Measurements from ENCODE around the gene PYROXD2.

Gene PYROXD2

DNA sequence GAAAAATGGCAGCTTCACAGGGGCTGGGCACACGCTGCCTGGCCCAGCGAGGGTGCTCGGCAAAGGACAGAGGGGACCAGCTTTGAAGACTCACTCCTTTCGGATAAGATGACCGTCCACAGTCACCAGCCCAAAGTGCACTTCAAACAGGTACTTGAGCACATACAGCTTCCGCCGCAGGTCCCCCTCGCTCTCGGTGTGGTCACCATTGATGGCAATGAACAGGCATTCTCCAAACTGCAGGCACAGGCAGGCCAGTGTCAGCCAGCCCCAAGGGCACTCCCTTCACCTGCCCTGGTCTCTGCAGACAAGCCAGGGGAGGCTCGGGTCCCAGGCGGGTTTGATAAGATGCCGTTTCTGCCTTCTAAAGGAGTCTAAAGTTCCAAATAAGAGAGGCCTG, 20.2 kb upstream of the PYROXD2 start:
- no peak for DNase-seq (ENCODE audit: extremely low read depth in 1 of 2, low read depth in 1 of 2)

DNA sequence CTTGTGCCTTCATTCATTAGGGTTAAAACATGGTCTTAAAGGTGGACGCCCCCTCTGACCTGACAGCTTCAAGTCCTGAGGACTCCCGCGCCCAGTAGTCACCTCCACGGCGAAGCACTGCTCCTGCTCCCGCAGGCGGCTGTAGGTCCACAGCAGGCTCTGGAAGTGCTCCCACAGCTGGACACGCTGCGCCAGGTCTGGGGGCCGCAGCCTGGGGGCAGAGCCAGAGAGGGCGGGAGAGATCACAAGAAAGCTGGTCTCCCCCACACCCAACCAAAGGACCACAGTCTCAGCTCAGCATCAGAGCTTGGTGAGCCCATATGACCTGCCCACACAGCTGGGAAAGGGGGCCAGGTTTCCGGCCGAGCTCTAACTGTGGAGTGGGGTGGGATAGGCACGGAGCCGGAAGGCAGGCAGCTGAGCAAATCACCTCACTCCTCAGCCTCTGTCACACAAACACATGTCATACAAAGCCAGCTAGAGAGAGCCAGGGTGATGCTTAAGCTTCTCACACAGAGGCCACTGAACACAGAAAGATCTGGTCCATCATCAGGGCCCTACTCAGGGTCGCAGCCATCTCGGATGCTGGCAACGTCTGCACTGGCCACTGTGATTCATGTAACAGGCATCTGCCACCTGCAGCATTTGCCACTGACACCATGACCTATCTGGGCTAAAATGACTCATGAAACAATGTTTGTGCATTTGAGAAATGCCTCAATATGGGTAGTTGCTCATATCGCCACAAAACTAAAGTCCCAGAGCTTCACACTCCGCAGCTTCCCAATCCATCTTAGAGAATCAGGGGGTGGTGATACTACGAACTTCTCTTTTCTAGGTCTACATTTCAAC, 19.1 kb upstream of the PYROXD2 start:
- no peak for DNase-seq (ENCODE audit: extremely low read depth in 1 of 2, low read depth in 1 of 2)

DNA sequence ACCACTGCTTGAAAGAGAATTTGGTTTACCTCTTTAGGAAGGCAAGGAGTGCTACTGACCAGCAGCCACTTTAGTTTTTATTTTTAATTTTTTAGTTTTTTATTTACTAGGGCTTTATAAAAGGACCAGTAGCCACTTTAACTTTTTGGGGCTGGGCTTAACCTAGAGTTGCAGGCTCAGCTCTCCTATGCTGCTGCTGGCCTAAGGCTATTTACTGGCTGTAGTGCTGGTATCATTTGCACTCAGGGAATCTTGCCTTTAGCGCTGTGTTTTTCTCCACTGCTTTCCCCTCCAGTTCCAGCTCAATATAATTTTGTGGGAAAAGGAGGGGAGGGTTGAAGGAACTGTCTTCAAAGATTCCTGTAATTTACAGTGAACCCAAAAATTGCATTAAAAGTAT, 18.4 kb upstream of the PYROXD2 start:
- no peak for DNase-seq (ENCODE audit: extremely low read depth in 1 of 2, low read depth in 1 of 2)

DNA sequence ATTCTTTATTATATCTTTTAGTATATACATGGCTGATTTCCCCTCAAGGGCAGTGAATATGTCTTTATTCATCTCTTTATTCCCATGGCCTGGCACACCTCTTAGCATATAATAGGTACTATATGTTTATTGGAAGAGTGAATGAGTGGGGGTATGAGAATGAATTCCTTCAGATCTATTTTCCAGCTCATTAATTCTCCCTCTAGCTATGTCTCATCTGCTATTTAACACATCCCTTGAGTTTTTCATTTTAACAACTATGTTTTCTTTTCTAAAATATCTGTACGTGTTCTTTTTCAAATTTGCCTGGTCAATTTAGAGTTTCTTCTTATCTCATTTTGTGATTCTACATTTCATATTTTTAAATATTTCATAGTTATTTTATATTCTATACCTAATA, 17.3 kb upstream of the PYROXD2 start:
- no peak for DNase-seq (ENCODE audit: extremely low read depth in 1 of 2, low read depth in 1 of 2)

DNA sequence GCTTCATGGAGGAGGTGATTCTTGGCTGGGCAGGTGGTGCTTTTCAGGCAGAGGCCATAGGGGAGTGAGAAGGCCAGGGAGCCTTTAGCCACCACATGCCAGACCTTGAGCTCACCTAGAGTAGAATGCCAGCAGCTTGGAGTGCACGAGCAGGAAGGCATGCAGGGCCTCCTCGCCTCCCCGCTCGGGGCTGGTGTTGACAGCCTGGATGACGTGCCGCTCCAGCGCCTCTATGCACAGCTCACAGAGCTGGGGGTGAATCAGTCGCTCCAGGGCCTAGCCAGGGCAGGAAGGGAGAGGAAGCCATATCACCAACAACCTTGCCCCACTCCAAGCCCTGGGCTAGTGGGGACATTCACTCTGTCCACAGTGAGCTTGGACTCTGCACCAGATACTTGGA, 16.0 kb upstream of the PYROXD2 start:
- DNase-seq (ENCODE audit: extremely low read depth in 1 of 2, low read depth in 1 of 2): no peak

DNA sequence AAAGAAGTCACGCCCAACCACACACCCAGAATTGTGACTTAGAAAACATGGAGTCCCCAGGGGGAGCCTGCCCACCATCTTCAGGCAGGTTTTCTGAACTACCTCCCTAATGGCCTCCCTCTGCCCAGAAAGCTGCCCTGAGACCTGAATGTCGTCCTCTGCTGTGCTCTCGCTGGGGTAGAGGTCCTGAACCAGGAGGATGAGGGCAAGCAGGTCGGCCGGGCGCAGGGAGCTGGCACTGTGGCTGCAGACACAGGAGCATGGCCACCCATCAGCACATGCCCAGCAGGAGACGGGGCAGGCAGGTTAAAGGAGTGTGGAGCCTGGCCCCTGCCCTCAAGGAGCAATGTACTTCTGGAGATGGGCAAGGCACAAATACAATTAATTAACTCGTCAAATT, 15.4 kb upstream of the PYROXD2 start:
- no peak for DNase-seq (ENCODE audit: extremely low read depth in 1 of 2, low read depth in 1 of 2)

DNA sequence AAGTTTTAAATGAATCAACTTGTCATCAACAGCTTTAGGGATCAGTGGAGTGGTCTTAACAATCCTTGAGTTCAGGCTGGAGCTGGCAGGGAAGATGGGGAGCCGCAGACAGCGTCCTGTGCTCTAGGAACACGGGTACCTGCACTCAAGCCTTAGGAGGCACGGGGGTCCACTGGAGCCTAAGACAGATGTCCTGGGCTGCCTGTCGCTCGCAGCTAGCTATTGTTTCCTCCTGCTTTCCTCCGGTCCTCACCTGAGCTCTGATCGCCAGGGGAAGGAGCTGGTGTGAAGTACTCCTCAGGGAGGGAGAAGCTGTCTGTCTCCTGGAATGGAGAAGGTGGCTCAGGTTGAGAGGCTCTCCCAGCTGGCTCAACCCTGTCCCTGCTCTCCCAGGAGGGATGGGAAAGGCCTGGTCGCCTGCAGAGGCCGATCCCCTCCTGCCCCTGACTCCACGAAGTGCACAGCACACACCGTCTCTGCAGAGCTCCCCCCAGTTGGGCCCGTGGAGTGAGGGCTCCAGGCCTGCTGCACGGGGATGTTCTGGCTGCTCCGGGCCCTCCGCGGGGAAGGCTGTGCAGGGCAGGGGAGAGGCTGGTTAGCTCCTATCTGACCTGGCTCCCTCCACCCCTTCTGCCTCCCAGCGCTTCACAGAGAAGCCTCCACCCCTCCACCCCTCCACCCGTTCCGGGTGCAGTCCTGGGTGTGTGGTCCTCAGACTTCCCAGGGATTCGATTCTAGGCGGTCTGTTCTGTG, 14.5 kb upstream of the PYROXD2 start:
- no peak for DNase-seq (ENCODE audit: extremely low read depth in 1 of 2, low read depth in 1 of 2)

DNA sequence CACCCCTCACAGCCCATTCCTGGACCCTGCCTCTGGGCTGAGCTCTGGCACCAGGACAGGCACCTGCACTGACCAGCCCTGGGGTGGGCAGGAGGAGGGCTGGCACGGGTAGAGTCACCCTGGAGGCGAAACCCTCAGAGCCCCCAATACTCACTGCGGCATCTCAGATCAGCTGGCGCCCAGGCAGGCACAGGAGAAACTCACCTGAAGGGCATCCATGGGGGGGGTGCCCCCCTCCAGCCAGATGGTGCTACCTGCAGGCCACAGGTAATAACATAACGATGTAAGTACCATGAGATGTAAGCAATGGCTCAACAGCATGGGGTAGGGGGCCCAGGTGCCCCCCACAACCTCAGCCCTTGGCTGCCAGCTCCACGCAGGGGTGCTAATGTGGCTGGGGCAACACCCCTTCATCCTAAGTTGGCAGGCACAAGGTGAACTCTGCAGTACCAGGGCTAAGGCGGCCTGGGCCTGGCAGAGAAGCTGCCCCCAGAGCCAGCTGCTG, 12.1 kb upstream of the PYROXD2 start:
- DNase-seq (ENCODE audit: extremely low read depth in 1 of 2, low read depth in 1 of 2): no peak

DNA sequence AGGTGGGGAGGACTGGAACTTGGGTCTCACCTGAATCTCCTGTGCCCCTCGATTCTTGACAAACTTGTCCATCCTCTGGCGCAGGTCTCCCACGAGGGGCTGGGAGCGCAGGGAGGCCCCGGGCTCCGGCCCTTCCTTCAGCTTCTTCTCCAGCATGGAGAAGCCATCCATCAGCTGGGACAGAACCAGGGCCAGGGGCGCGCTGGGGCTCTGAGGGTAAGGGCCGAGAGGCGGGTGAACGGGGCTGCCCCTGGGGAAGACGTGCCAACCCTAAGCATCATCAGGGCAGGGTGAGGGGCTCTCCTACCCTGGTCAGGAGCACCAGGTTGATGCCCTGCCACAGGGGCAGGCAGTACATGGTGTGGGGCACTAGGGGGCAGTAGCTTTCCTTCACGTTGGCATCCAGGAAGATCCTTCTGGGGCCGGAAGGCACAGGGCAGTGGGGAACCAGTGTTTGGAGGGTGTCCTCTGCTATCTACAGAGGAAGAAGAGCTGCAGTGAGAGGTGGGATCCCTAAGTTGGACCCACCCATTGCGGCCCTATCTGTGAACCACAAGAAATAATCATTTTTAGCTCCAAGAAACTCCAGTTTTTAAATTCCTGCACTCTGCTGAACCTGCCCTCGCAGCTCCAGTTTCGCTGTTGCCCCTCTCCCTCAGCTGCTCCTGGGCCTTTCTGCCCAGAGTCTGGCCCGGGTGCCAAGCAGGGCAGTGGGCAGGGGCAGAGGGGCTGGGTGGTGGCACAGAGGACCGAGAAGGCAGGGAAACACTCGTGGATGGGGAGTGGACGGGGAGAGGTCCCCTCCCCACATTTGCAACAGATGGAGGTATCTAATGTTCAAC, 10.8 kb upstream of the PYROXD2 start:
- peak in 1 of 2 donors; percentile 20 for DNase-seq (ENCODE audit: extremely low read depth in 1 of 2, low read depth in 1 of 2)

DNA sequence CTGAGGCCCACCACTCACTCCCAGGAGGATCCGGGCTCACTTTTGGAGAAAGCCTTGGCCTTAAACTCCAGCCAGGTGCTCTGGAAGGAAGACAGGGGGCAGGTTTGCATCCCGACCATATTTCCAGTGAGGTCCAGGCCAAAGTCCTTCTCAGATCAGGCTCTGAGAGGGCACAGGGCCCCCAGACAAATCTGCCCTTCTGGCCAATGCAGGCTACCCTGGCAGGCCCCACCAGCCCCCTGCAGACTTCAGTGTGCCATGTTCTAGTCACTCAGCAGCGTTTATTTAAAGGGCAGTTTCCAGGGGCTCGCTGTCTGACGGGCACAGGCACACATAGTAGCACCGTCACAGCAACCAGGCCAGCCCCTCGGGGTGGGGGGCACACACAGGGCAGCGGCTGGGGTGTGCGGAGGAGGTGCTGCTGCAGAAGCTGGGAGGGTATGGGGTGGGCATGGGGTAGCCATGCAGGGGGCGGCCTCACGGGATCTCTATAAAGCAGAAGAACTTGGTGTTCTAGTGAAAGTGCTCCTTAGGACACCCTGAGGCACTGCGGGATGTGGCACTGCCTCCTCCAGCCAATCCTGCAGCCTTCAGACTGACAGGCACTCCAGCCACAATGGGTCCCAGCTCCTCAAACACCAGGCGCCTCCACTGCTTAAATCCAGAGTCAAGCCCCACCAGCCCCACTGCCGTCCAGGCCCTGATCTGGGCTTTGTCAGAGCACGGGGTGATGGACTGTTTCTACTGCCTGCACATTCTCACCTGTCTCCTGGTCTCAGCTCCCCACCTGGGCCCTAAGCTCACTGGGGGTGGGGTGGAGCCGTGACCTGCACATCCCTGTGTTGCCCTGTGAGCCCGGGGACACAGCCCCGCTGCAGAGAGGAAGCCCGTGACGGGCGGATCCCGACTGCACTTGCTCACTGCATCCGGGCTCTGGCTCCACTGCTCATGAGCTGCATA, 9.6 kb upstream of the PYROXD2 start:
- DNase-seq (ENCODE audit: extremely low read depth in 1 of 2, low read depth in 1 of 2): no peak

DNA sequence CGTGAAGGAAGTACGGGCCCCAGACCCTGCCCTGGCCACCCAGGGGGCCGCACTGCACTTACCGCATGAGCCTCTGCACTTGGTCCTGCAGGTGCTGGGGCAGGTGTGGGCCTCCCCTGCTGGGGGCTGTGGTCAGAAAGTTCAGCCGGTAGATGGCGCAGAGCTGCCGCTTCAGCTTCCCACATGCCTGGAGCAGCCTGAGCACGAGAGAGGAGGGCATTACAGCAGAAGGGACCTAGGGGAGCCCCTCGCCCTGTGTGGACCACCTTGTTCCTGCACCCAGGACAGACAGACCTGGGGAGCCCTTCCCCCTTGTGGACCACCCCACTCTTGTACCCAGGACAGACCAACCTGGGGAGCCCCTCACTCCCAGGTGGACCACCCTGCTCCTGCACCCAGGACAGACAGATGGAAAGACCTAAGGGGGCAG, 8.7 kb upstream of the PYROXD2 start:
- DNase-seq (ENCODE audit: extremely low read depth in 1 of 2, low read depth in 1 of 2): no peak

DNA sequence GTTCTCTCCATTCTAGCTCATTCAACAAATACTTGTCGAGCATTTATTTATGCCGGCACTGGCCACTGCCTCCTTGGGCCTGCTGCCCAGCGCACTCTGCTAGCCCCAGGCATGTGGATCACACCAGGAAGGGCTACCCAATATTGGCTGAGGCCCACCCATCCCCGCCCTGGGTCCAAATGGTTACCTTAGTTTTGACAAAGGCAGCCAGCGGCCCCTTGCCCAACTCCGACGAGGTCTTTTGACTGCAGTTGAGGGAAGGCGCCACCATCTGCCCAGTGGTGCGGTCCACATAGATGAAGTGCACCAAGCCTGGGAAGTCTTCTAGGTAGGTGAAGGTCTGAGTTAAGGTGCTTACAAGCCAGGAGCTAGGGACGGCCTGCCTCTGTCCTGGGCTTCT, 7.2 kb upstream of the PYROXD2 start:
- DNase-seq (ENCODE audit: extremely low read depth in 1 of 2, low read depth in 1 of 2): no peak

DNA sequence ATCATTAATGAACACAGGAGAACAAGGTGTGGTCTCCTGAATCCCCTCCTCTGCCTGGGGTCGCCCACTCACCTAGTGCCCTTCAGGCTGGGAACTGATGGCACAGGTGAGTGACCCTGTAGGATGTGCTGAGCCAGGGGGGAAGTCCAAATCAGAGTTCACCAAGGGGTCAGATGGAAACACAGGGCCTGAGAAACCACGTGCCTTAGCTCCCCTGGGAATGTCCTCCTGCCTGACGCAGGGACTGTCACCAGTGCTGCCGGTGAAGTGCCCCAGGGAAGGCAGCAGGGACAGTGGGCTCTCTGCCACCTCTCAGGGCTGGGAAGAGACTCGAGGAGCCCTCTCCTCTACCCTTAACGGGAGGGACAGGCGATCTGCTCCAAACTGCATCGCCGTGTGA, 5.8 kb upstream of the PYROXD2 start:
- DNase-seq (ENCODE audit: extremely low read depth in 1 of 2, low read depth in 1 of 2): no peak

DNA sequence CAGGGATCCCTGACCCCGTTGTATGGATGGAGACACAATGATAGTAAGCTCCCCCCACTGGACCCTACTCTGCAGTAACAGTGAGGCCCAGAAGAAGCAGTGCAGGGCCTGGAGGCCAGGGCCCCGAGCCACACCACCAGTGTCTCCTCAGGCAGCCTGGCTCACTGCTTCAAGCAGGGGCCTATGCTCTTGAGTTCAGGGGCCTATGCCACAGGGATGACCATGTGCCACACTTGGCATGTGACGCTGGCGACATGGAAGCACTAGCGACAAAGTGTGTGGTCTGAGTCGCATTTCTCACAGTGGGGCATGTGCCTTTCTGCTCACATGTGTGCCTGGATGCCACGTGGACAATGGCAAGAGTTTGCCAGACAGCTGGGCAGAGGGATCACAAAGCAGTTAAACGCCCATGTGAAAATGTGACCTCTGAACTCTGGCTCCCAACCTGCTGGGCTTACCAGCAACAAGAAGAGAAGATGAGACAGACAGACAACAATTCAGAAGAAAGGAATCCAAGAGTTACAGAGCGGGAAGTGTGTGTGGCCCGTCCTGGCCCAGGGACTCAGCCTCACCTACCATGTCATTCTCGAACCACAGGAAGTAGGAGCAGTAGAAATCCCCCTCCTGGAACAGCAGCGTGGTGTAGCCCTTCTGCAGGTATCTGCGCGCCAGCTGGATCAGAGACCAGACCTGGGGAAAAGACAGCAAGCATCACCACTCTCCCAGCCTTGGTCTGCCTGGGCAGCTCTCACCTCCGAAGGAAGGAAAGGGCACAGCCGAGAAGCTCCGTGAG, 4.7 kb upstream of the PYROXD2 start:
- DNase-seq (ENCODE audit: extremely low read depth in 1 of 2, low read depth in 1 of 2): no peak

DNA sequence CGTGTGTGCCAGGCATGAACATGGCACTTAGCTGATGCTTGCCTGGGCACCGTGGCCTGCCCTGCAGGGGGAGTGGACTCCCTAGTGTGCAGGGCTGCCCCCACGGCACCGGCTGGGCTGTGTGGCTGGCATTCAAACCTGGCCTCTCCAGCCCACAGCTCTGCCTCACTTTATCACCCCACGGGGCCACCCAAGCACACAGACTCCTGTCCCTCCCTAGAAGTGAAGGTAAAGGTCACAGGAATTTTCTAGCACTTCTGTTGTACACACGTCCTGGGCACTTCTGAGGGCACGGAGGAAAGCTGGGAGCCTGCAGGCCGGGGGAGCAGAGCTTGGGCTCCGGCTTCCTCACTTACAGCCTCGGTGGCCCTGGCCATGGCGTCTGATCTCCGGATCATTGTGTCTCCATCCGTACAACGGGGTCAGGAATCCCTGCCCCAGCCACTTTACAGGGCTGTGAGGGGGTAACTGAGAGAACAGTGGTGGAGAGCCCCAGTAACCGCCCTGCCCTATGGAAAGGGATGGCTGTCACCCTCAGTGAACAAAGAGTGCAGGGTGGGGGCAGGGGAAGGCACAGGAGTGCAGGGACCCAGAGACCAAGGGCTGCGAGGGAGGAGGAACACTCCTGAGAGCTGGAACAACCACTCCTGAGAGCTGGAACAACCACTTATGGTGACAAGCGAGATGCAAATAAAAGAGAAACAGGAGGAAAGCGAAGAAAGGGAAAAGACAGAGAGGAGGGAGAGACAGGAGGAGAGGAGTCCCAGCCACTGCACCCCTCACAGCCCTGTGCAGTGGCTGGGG, 3.9 kb upstream of the PYROXD2 start:
- DNase-seq (ENCODE audit: extremely low read depth in 1 of 2, low read depth in 1 of 2): no peak

DNA sequence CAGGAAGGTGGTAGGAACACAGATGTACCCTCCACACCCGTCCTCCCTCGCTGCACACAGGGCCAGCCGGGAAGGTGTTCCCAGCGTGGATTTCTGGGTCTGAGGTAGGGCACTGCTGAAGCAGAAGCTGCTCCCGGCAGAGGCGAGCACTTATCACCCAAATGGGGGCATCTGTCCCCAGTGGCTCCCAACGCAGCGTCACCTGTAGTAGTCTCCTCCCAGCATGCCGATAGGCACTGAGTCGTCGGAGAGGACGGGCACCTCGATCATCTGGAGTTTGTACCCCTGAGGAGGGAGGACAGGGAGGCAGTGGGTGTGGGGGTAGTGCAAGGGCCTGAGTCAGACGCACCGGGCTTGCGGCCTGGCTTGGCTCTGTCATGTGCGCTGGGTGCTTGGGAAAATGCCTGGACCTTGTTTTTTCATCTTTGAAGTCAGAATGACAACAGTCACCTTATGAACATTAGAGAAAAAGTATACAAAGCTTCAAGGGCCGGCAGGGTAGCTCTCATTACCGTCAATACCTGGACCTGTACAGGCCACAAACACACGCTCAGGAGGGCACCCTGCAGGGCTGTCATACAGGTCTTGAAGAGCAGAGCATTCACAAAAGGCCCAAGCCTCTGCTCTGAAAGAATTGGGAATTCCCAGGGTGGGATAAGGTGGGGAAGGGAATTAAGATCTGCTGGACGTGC, 3.1 kb upstream of the PYROXD2 start:
- no peak for DNase-seq (ENCODE audit: extremely low read depth in 1 of 2, low read depth in 1 of 2)

DNA sequence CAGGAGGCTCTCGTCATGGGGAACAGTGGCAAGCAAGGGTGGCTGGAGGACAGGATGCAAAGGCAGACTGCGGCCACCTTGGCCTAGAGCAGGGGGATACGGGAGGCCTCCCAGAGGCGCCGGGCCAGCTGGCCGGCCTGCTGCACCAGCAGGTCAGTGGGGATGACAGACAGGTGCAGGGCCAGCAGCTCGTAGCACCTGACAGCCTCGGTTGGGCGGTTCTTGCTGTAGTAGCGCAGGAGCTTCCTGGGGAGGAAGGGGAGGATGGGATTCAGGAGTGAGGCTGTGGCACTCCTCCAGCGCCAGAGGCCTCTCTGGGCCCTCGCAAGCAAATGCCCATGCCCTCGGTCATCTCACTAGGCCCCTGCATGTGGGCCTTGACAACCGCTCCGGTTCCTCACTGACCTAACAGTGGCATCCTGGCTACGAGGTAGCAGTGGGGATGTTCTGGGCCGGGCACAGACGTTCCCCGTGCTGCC, 2.5 kb upstream of the PYROXD2 start:
- no peak for DNase-seq (ENCODE audit: extremely low read depth in 1 of 2, low read depth in 1 of 2)

Measured in stimulated activated CD8-positive, alpha-beta memory T cell treated with anti-CD3 and anti-CD28 coated beads, Interleukin-7, amount 100 ng/mL, for 48 hours (primary cell).